ENCODE results near the gene NDRG3.

GRCh38 chr20:36777576-36777975 is 31.7 kb upstream of the NDRG3 start:
- TF ChIP-seq CTCF (conservative IDR thresholded peaks at IDR 0.05 in 1 of 2, IDR thresholded peaks at IDR 0.05 in 1 of 2; ENCODE audit: extremely low read depth in 1 of 2, insufficient read depth in 1 of 2, low read depth in 1 of 2, low read length in 2 of 2): no peak
- TF ChIP-seq EZH2 (IDR thresholded peaks at IDR 0.05; ENCODE audit: borderline replicate concordance, low read length): no peak

Measured in mammary epithelial cell (primary cell).